Mesendoderm (in vitro differentiated cells): ENCODE data around the gene GRK3.
"Not testable (repeated sequence)": the region's sequence is repeated elsewhere in the genome, so short reads cannot be mapped to it uniquely, and the experiment has no call there.

ENCODE experiments used
- DNase-seq: peaks from one replicate; pipeline ENCODE4 v3.0.0; 2013
- H2AK5ac ChIP-seq: 2 replicates; pipeline ENCODE4 v1.6.1; 2013; ENCODE audit warnings: low read length, inconsistent platforms
- H2BK120ac ChIP-seq: 2 replicates; pipeline ENCODE4 v1.6.1; 2013; ENCODE audit warnings: low read depth, mild to moderate bottlenecking, low read length, moderate library complexity, mixed read lengths
- H2BK15ac ChIP-seq: replicated peaks from 2 replicates; pipeline ENCODE4 v1.6.1; 2013; ENCODE audit warnings: low read depth, mild to moderate bottlenecking, moderate library complexity
- H2BK5ac ChIP-seq: 2 replicates; pipeline ENCODE4 v1.6.1; 2013; ENCODE audit warnings: low read length, inconsistent platforms
- H3K18ac ChIP-seq: 2 replicates; pipeline ENCODE4 v1.6.1; 2013; ENCODE audit warnings: mild to moderate bottlenecking, low read length, mixed read lengths
- H3K23ac ChIP-seq: one replicate; pipeline ENCODE4 v1.6.1; 2013; ENCODE audit warnings: low read length
- H3K27ac ChIP-seq: 2 replicates; pipeline ENCODE4 v1.5.1; 2013; ENCODE audit warnings: low read depth, mild to moderate bottlenecking, inconsistent platforms, low read length, moderate library complexity
- H3K27me3 ChIP-seq: 2 replicates; pipeline ENCODE4 v1.6.1; 2013; ENCODE audit warnings: low read length, control low read depth, mild to moderate bottlenecking, inconsistent platforms; ENCODE audit not compliant: insufficient read depth, poor library complexity
- H3K36me3 ChIP-seq: 2 replicates; pipeline ENCODE4 v1.6.1; 2013; ENCODE audit warnings: low read length, inconsistent platforms; ENCODE audit not compliant: control insufficient read depth, insufficient read depth
- H3K4ac ChIP-seq: one replicate; pipeline ENCODE4 v1.6.1; 2013; ENCODE audit warnings: low read depth, mild to moderate bottlenecking, low read length, moderate library complexity
- H3K4me1 ChIP-seq: 2 replicates; pipeline ENCODE4 v1.6.1; 2013; ENCODE audit warnings: low read depth, low read length, inconsistent platforms; ENCODE audit not compliant: control insufficient read depth
- H3K4me2 ChIP-seq: 2 replicates; pipeline ENCODE4 v1.6.1; 2013; ENCODE audit warnings: low read length
- H3K4me3 ChIP-seq: 2 replicates; pipeline ENCODE4 v1.5.1; 2013; ENCODE audit warnings: mild to moderate bottlenecking, low read length
- H3K56ac ChIP-seq: one replicate; pipeline ENCODE4 v1.6.1; 2013; ENCODE audit warnings: low read length
- H3K79me1 ChIP-seq: 2 replicates; pipeline ENCODE4 v1.6.1; 2013; ENCODE audit warnings: low read length, inconsistent platforms
- H3K79me2 ChIP-seq: 2 replicates; pipeline ENCODE4 v1.6.1; 2013; ENCODE audit warnings: mild to moderate bottlenecking, low read length; ENCODE audit not compliant: control insufficient read depth, insufficient read depth
- H3K9ac ChIP-seq: 2 replicates; pipeline ENCODE4 v1.6.1; 2013; ENCODE audit warnings: low read length, inconsistent platforms
- H4K5ac ChIP-seq: one replicate; pipeline ENCODE4 v1.6.1; 2013; ENCODE audit warnings: low read length
- H4K8ac ChIP-seq: one replicate; pipeline ENCODE4 v1.6.1; 2013; ENCODE audit warnings: low read depth, mild to moderate bottlenecking, control low read depth, low read length, moderate library complexity
- WGBS: extraction: QIAGEN DNeasy Blood & Tissue Kit; methylation state at CpG from one replicate; pipeline ENCODE4 v1.1.7; 2013; ENCODE audit warnings: low lambda C conversion rate, missing lambda C conversion rate; ENCODE audit not compliant: insufficient coverage; ENCODE audit errors: extremely low coverage; 5-methylcytosine and 5-hydroxymethylcytosine counted together

The GRK3 gene

DNA sequence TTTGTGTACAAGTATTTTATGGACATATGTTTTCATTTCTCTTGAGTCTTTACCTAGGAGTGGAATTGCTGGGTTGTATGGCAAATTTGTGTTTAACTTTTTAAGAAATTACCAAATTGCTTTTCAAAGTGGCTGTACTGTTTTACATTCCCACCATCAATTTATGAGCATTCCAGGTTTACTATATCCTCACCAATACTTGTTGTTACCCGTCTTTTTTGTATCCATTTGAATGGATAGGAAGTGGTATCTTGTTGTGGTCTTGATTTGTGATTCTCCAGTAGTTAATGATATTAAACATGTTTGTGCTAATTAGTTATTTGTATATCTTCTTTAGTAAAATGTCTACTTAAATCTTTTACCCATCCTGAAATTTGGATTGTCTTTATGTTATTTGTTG lies 46.8 kb downstream of the GRK3 start:
- no CpG with 5 or more reads among the region's 1 CpG for WGBS
- H3K4me2 ChIP-seq, H3K4ac ChIP-seq, H3K79me1 ChIP-seq, H2AK5ac ChIP-seq, H3K36me3 ChIP-seq, H3K27ac ChIP-seq, H3K9ac ChIP-seq, H3K18ac ChIP-seq, H4K5ac ChIP-seq, H3K23ac ChIP-seq, H3K4me3 ChIP-seq, H3K4me1 ChIP-seq, H4K8ac ChIP-seq, H2BK15ac ChIP-seq, DNase-seq, H2BK120ac ChIP-seq, H3K56ac ChIP-seq, H3K79me2 ChIP-seq, H3K27me3 ChIP-seq, H2BK5ac ChIP-seq: not testable (repeated sequence)

DNA sequence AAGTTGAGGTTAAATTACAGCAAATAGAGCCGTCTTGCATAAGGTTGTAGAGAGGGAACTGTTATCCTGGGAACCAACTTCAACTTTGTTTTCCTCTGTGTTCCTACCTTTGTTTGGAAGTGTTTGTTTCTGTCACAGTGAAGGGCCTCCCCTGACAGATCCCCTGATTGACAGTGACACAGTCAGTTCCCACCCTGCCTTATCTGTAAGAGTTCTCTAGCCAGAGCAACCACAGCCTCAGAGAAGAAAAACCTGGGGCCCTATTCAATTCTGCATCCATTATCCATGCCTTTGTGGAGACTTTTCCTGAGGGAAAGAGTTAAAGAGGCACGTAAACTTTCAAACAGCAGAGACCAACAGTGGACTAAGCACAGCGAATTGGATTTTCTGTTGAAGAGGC lies 48.7 kb downstream of the GRK3 start:
- not testable (repeated sequence) for H3K4me2 ChIP-seq, DNase-seq, H3K79me1 ChIP-seq, H3K4ac ChIP-seq, H3K23ac ChIP-seq, H2BK15ac ChIP-seq, H3K27ac ChIP-seq, H4K8ac ChIP-seq, H4K5ac ChIP-seq, H2BK5ac ChIP-seq, H3K4me3 ChIP-seq, H3K27me3 ChIP-seq, H3K18ac ChIP-seq, H3K56ac ChIP-seq, H3K9ac ChIP-seq, H3K4me1 ChIP-seq, H2AK5ac ChIP-seq, H2BK120ac ChIP-seq, H3K36me3 ChIP-seq, H3K79me2 ChIP-seq
- WGBS, result no CpG with 5 or more reads among the region's 3 CpGs

DNA sequence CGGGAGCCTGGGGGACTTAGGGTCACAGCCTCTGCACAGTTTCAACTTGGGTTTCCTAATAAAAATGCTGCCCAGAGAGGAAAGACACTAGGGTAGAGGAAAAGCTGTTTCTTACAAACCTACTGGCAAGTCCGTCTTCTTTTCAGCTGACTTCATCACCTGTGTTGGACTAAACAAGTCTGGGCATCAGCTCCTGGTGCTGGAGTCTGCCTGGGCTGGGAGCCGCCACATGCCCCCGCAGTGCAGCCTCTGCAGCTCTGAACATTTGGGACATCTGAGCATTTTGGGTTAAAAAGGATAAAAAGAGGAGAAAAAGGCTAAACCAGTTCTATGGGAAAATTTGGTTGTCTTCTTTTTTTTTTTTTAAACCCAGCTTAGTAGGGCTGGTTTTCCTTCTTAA lies 49.1 kb downstream of the GRK3 start:
- not testable (repeated sequence) for H2BK5ac ChIP-seq, H3K4me2 ChIP-seq, H3K79me1 ChIP-seq, DNase-seq, H3K4me1 ChIP-seq, H2BK15ac ChIP-seq, H4K5ac ChIP-seq, H2BK120ac ChIP-seq, H3K18ac ChIP-seq, H3K4ac ChIP-seq, H3K79me2 ChIP-seq, H3K23ac ChIP-seq, H3K36me3 ChIP-seq, H3K56ac ChIP-seq, H4K8ac ChIP-seq, H3K27ac ChIP-seq, H3K9ac ChIP-seq, H2AK5ac ChIP-seq, H3K27me3 ChIP-seq, H3K4me3 ChIP-seq
- WGBS, result no CpG with 5 or more reads among the region's 4 CpGs

DNA sequence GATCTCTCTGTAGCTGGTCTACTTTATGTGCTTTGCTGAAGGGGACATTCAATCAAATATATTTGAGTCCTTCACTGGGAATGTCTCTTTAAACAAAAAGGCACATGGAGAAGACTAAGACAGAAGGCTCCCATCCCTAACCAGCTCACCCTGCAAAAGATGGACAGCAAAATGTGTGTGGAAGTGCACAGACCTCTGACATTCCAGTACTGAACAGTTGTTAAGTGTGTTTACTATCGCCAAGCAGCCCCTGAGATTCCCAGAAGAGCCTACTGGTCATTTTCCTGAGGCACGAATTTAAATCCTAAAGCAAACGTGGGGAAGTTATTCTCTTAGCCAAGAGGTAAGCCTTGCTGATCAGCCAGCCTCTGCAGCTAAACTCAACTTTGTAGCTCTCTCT lies 50.3 kb downstream of the GRK3 start:
- H4K5ac ChIP-seq, H3K23ac ChIP-seq, H3K18ac ChIP-seq, H2BK120ac ChIP-seq, H3K9ac ChIP-seq, H2AK5ac ChIP-seq, H3K36me3 ChIP-seq, H3K56ac ChIP-seq, H3K27ac ChIP-seq, H2BK5ac ChIP-seq, H3K27me3 ChIP-seq, DNase-seq, H3K79me2 ChIP-seq, H3K79me1 ChIP-seq, H3K4me2 ChIP-seq, H2BK15ac ChIP-seq, H3K4me3 ChIP-seq, H3K4me1 ChIP-seq, H3K4ac ChIP-seq, H4K8ac ChIP-seq: not testable (repeated sequence)
- WGBS, result no CpG with 5 or more reads among the region's 3 CpGs

DNA sequence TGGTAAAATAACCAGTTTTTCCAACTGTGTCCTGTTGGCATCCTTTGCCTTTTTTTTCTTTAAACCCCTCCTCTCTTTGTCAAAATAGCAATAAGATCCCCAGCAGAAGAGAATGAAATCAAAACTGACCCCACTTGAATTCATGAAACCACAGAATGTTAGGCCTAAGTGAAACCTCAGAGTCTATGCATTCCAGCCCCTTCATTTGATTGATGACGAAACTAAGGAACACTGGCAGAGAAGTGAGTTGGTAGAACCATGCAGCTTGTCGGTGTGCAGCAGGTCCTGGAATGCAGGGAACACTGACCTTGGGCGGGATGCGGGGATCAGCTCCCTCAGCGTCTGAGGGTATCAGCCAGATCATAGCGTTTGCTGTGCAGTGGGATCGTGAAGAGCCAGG lies 57.5 kb downstream of the GRK3 start:
- DNase-seq, result no peak

DNA sequence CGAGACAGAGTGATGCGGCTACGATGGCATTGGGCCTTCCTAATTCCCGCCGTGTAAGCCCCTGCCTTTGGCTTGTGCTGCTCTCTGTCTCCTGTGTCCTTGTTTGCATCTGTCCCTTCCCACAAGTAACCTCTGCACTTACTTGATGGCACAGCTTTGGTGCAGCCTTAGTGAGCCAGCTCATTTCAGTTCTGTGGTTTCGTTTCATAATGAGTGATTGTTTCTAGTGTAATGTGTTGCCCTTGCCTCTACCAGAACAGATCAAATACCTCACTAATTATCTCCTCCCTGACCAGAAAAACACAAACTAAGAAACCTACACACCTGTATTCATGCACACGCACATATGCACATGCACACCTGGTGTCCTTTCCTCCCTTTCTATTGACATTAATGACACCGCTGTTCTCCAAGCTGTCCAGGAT lies 58.8 kb downstream of the GRK3 start:
- WGBS, result no CpG with 5 or more reads among the region's 8 CpGs

More for the DNA sequence above, 57.5 kb downstream of the GRK3 start:
- H3K4ac ChIP-seq, result no peak overlapping the region
- H2BK5ac ChIP-seq, result no peak overlapping the region
- H2BK120ac ChIP-seq, result no peak overlapping the region
- no peaks in the 10 kb centered on the region for H3K36me3 ChIP-seq
- WGBS, result no CpG with 5 or more reads among the region's 7 CpGs
- H2BK15ac ChIP-seq, result no peak overlapping the region
- H2AK5ac ChIP-seq, result no peak overlapping the region
- H3K23ac ChIP-seq, result peak overlapping the region; percentile 24
- H3K4me2 ChIP-seq, result no peak overlapping the region
- H4K8ac ChIP-seq, result no peak overlapping the region
- H3K4me3 ChIP-seq, result no peak overlapping the region
- no peaks in the 10 kb centered on the region for H3K79me1 ChIP-seq
- no peaks in the 10 kb centered on the region for H3K27me3 ChIP-seq
- H3K9ac ChIP-seq, result no peak overlapping the region
- H4K5ac ChIP-seq, result no peak overlapping the region
- H3K79me2 ChIP-seq, result no peaks in the 10 kb centered on the region
- H3K56ac ChIP-seq, result no peak overlapping the region
- H3K18ac ChIP-seq, result no peak overlapping the region
- H3K27ac ChIP-seq, result no peak overlapping the region
- H3K4me1 ChIP-seq, result peaks cover 5% of the 10 kb centered on the region

More for the DNA sequence above, 58.8 kb downstream of the GRK3 start:
- H3K79me1 ChIP-seq, result no peaks in the 10 kb centered on the region
- H3K79me2 ChIP-seq, result no peaks in the 10 kb centered on the region
- no peak overlapping the region for H3K18ac ChIP-seq
- H3K4me2 ChIP-seq, result no peak overlapping the region
- H2BK5ac ChIP-seq, result no peak overlapping the region
- H3K27ac ChIP-seq, result no peak overlapping the region
- DNase-seq, result no peak
- H2BK15ac ChIP-seq, result no peak overlapping the region
- no peak overlapping the region for H3K56ac ChIP-seq
- no peak overlapping the region for H2AK5ac ChIP-seq
- H3K23ac ChIP-seq, result no peak overlapping the region
- H4K5ac ChIP-seq, result no peak overlapping the region
- H4K8ac ChIP-seq, result no peak overlapping the region
- no peak overlapping the region for H3K4ac ChIP-seq
- H2BK120ac ChIP-seq, result no peak overlapping the region
- H3K27me3 ChIP-seq, result no peaks in the 10 kb centered on the region
- H3K4me3 ChIP-seq, result no peak overlapping the region
- no peaks in the 10 kb centered on the region for H3K36me3 ChIP-seq
- H3K9ac ChIP-seq, result no peak overlapping the region
- H3K4me1 ChIP-seq, result peaks cover 8% of the 10 kb centered on the region
